ENCODE measurements around the gene OSGIN1.

OSGIN1 gene

GRCh38 chr16:83914091-83914710, 38.8 kb upstream of the OSGIN1 start:
- Histone ChIP-seq H3K36me3 (ENCODE audit: control insufficient read depth, insufficient read depth, low read length) (peaks cover 23% of the 10 kb centered on the region), H3K9me3 (ENCODE audit: control insufficient read depth, insufficient read depth, low read length) (no peaks in the 10 kb centered on the region), H3K4me3 (ENCODE audit: low read length) (no peak overlapping the region), H3K4me1 (ENCODE audit: control insufficient read depth, insufficient read depth, low read length) (no peaks in the 10 kb centered on the region), H3K27ac (ENCODE audit: low read length) (no peak overlapping the region), H3K27me3 (ENCODE audit: control insufficient read depth, insufficient read depth, low read length) (no peaks in the 10 kb centered on the region)
- no CpG with 5 or more reads among the region's 21 CpGs for WGBS (ENCODE audit: insufficient coverage, insufficient read length)
- DNase-seq (ENCODE audit: low read depth, low spot score), result no peak

DNA sequence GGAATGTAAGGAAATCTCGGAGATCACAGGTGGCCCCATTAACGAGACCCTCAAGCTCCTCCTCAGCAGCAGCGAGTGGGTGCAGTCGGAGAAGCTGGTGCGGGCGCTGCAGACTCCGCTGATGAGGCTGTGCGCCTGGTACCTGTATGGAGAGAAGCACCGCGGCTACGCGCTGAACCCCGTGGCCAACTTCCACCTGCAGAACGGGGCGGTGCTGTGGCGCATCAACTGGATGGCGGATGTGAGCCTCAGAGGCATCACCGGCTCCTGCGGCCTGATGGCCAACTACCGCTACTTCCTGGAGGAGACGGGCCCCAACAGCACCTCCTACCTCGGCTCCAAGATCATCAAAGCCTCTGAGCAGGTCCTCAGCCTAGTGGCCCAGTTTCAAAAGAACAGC, 38.0 kb upstream of the OSGIN1 start:
- Histone ChIP-seq H3K27ac (ENCODE audit: low read length) (no peak overlapping the region), H3K27me3 (ENCODE audit: control insufficient read depth, insufficient read depth, low read length) (no peaks in the 10 kb centered on the region), H3K9me3 (ENCODE audit: control insufficient read depth, insufficient read depth, low read length) (no peaks in the 10 kb centered on the region), H3K4me1 (ENCODE audit: control insufficient read depth, insufficient read depth, low read length) (no peaks in the 10 kb centered on the region), H3K36me3 (ENCODE audit: control insufficient read depth, insufficient read depth, low read length) (peaks cover 30% of the 10 kb centered on the region), H3K4me3 (ENCODE audit: low read length) (no peak overlapping the region)
- no peak for DNase-seq (ENCODE audit: low read depth, low spot score)
- WGBS (ENCODE audit: insufficient coverage, insufficient read length), result no CpG with 5 or more reads among the region's 22 CpGs

GRCh38 chr16:83915491-83915890, 37.5 kb upstream of the OSGIN1 start:
- Histone ChIP-seq H3K36me3 (ENCODE audit: control insufficient read depth, insufficient read depth, low read length) (peaks cover 30% of the 10 kb centered on the region), H3K27ac (ENCODE audit: low read length) (no peak overlapping the region), H3K4me3 (ENCODE audit: low read length) (no peak overlapping the region), H3K4me1 (ENCODE audit: control insufficient read depth, insufficient read depth, low read length) (no peaks in the 10 kb centered on the region), H3K9me3 (ENCODE audit: control insufficient read depth, insufficient read depth, low read length) (no peaks in the 10 kb centered on the region), H3K27me3 (ENCODE audit: control insufficient read depth, insufficient read depth, low read length) (no peaks in the 10 kb centered on the region)
- WGBS (ENCODE audit: insufficient coverage, insufficient read length), result no CpG with 5 or more reads among the region's 14 CpGs
- no peak for DNase-seq (ENCODE audit: low read depth, low spot score)

DNA sequence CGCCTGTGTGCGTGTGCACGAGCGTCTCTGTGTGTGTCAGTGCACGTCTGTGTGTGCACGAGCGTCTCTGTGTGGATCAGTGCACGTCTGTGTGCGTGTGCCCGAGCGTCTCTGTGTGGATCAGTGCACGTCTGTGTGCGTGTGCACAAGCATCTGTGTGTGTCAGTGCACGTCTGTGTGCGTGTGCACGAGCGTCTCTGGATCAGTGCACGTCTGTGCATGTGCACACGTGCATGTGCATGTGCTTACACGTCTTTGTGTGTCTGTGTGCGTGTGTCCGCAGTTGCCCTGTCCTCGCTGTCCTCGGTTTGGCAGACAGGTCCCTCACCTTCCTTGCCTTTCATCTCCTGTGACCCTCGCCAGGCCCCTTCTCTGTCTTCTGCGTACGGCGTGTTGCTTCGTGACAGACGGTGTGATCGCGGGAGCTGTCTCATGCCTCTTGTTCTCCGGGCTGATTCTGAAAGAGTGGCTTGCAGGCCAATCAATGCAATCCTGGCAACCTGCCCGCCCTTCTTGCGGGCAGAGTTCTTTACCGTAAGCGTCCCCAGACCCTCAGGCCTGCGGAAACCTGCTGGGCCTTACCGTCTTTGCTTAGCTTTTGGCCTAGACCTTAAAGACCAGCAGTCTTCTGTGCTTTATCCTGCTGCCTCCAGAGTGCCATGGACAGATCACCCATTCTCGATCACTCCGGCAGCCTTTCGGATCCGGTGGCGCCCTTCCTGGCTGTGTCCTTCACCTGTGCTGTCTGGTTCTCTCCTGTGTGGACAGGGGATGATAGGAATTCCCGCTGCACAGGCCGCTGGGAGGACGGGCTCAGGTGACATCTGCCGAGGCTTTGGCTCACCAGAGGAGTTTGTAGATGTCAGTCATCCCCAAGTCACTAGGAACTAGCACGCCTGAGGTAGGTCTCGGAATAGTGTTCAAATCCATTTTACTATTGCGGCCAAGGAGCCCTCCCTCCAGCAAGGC, 35.6 kb upstream of the OSGIN1 start:
- H3K4me1 ChIP-seq (ENCODE audit: control insufficient read depth, insufficient read depth, low read length), result no peaks in the 10 kb centered on the region
- no peaks in the 10 kb centered on the region for H3K9me3 ChIP-seq (ENCODE audit: control insufficient read depth, insufficient read depth, low read length)
- H3K36me3 ChIP-seq (ENCODE audit: control insufficient read depth, insufficient read depth, low read length), result peaks cover 29% of the 10 kb centered on the region
- H3K4me3 ChIP-seq (ENCODE audit: low read length), result no peak overlapping the region
- H3K27ac ChIP-seq (ENCODE audit: low read length), result no peak overlapping the region
- no peaks in the 10 kb centered on the region for H3K27me3 ChIP-seq (ENCODE audit: control insufficient read depth, insufficient read depth, low read length)
- WGBS (ENCODE audit: insufficient coverage, insufficient read length), result no CpG with 5 or more reads among the region's 51 CpGs
- no peak for DNase-seq (ENCODE audit: low read depth, low spot score)

GRCh38 chr16:83920894-83921491, 32.0 kb upstream of the OSGIN1 start:
- H3K27me3 ChIP-seq (ENCODE audit: control insufficient read depth, insufficient read depth, low read length), result no peaks in the 10 kb centered on the region
- no peaks in the 10 kb centered on the region for H3K4me1 ChIP-seq (ENCODE audit: control insufficient read depth, insufficient read depth, low read length)
- WGBS (ENCODE audit: insufficient coverage, insufficient read length), result 100% methylated on average over 2 of the region's 2 CpGs
- no peak for DNase-seq (ENCODE audit: low read depth, low spot score)
- H3K36me3 ChIP-seq (ENCODE audit: control insufficient read depth, insufficient read depth, low read length), result peaks cover 26% of the 10 kb centered on the region
- H3K27ac ChIP-seq (ENCODE audit: low read length), result no peak overlapping the region
- H3K9me3 ChIP-seq (ENCODE audit: control insufficient read depth, insufficient read depth, low read length), result no peaks in the 10 kb centered on the region
- no peak overlapping the region for H3K4me3 ChIP-seq (ENCODE audit: low read length)

- no peaks in the 10 kb centered on the region for H3K27me3 ChIP-seq (ENCODE audit: control insufficient read depth, insufficient read depth, low read length)
- peaks cover 4% of the 10 kb centered on the region; the same call in 1 of the 2 replicates for H3K4me1 ChIP-seq (ENCODE audit: control insufficient read depth, insufficient read depth, low read length)
- H3K4me3 ChIP-seq (ENCODE audit: low read length), result no peak overlapping the region
- no CpG with 5 or more reads among the region's 31 CpGs for WGBS (ENCODE audit: insufficient coverage, insufficient read length)
- peaks cover 12% of the 10 kb centered on the region for H3K36me3 ChIP-seq (ENCODE audit: control insufficient read depth, insufficient read depth, low read length)
- no peaks in the 10 kb centered on the region for H3K9me3 ChIP-seq (ENCODE audit: control insufficient read depth, insufficient read depth, low read length)
- no peak overlapping the region for H3K27ac ChIP-seq (ENCODE audit: low read length)
- no peak for DNase-seq (ENCODE audit: low read depth, low spot score)
Measured at GRCh38 chr16:83923581-83924365, 29.3 kb upstream of the OSGIN1 start.

GRCh38 chr16:83924686-83925085, 28.4 kb upstream of the OSGIN1 start:
- Histone ChIP-seq H3K27ac (ENCODE audit: low read length) (no peak overlapping the region), H3K36me3 (ENCODE audit: control insufficient read depth, insufficient read depth, low read length) (peaks cover 3% of the 10 kb centered on the region), H3K9me3 (ENCODE audit: control insufficient read depth, insufficient read depth, low read length) (no peaks in the 10 kb centered on the region), H3K4me1 (ENCODE audit: control insufficient read depth, insufficient read depth, low read length) (peaks cover 4% of the 10 kb centered on the region; the same call in 1 of the 2 replicates), H3K4me3 (ENCODE audit: low read length) (no peak overlapping the region), H3K27me3 (ENCODE audit: control insufficient read depth, insufficient read depth, low read length) (no peaks in the 10 kb centered on the region)
- DNase-seq (ENCODE audit: low read depth, low spot score), result no peak
- WGBS (ENCODE audit: insufficient coverage, insufficient read length), result no CpG with 5 or more reads among the region's 13 CpGs

DNA sequence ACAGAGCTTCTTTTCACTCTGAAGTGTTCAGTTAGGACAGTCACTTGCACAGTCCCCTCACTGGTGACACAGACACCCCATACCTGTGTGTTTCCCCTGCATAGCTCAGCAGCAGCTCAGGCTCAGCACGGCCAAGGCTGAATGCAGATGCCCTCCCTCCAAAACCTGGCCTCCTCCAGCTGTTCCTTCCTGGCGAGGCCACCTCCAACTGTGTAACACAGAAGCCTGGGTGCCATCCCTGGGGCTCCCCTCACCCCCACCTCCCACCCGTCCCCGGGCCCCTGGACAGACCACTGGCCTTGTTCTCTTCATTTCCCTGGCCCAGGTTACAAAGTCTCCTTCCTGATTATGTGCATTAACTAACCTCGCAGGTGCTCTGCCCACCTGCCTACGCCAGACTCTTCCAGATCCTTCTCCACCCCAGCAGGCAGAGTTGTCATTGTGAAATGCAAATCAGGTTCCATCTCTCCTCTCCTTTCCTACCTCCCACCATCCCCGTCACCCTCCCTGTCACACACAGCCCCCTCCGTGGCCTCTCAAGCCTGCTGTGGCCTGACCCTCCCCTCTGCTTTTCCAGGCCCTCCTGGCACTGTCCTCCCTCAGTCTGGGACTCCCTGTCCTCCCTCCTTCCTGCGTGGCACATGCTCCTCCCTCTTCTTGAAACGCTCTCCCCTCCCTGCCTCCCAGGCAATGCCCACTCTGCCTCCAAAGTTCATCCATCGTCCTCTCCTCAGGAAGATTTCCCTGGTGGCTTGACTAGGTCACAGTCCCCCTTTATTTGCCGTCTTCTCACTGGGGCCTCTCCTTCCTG, 27.7 kb upstream of the OSGIN1 start:
- Histone ChIP-seq H3K4me1 (ENCODE audit: control insufficient read depth, insufficient read depth, low read length) (peaks cover 4% of the 10 kb centered on the region; the same call in 1 of the 2 replicates), H3K4me3 (ENCODE audit: low read length) (no peak overlapping the region), H3K9me3 (ENCODE audit: control insufficient read depth, insufficient read depth, low read length) (no peaks in the 10 kb centered on the region), H3K27me3 (ENCODE audit: control insufficient read depth, insufficient read depth, low read length) (no peaks in the 10 kb centered on the region), H3K27ac (ENCODE audit: low read length) (no peak overlapping the region), H3K36me3 (ENCODE audit: control insufficient read depth, insufficient read depth, low read length) (no peaks in the 10 kb centered on the region)
- DNase-seq (ENCODE audit: low read depth, low spot score), result no peak
- WGBS (ENCODE audit: insufficient coverage, insufficient read length), result no CpG with 5 or more reads among the region's 12 CpGs

DNA sequence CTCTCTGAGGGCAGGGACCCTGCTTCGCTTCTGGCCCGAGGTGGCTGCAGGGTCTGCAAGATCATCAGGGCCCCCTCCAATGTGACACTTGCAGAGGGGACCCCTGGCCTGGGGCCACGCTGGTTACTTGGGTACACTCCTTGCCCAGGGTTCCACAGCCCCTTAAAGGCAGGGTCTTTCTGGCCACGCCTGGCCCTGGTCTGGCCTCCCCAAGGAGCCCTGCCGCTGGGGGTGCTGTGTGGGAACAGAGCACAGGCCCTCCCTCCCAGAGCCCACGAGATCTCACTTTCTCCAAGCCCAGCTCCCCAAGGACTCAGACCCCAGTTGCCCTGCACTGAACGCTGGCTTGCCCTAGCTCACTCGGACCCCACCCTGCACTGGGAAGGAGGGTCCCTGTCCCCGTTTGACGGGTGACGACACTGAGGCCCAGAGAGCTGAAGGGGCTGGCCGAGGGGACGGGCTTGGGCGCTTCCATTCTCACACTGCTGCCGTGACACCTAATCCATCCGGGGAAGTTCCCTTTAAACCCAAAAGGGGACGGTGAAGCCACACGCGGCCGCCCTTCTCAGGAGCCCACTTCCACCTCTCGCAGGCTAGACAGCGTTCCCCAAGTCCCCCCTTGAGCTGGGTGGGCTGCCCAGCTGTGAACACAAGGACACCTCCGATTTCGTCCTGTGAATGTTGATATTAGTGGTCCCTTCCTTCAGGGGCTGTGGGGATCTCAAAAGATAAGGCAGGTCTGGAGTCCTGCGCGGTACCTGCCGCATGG, 26.9 kb upstream of the OSGIN1 start:
- DNase-seq (ENCODE audit: low read depth, low spot score), result no peak
- no peak overlapping the region for H3K4me3 ChIP-seq (ENCODE audit: low read length)
- H3K9me3 ChIP-seq (ENCODE audit: control insufficient read depth, insufficient read depth, low read length), result no peaks in the 10 kb centered on the region
- peaks cover 4% of the 10 kb centered on the region; the same call in 1 of the 2 replicates for H3K4me1 ChIP-seq (ENCODE audit: control insufficient read depth, insufficient read depth, low read length)
- H3K27me3 ChIP-seq (ENCODE audit: control insufficient read depth, insufficient read depth, low read length), result no peaks in the 10 kb centered on the region
- H3K36me3 ChIP-seq (ENCODE audit: control insufficient read depth, insufficient read depth, low read length), result no peaks in the 10 kb centered on the region
- H3K27ac ChIP-seq (ENCODE audit: low read length), result no peak overlapping the region
- no CpG with 5 or more reads among the region's 27 CpGs for WGBS (ENCODE audit: insufficient coverage, insufficient read length)

Measured in iPS DF 6.9 (cell line).